Adrenal gland (tissue), 12 donors: ENCODE data around the gene CLCF1. TPM values are rescaled to one million over a fixed set of nuclear protein-coding genes. Genes with fewer than 3 reads are reported as not detected.
"Not testable (repeated sequence)": the region's sequence is repeated elsewhere in the genome, so short reads cannot be mapped to it uniquely, and the experiment has no call there.

Source experiments
- DNase-seq, 7 donors: peaks; one replicate each; pipeline ENCODE4 v3.0.0-alpha.2; 2019 to 2020
- H3K27ac ChIP-seq, 5 donors: fragments of 200-600 bp; sonication (generic) in 4 of 5; 1 replicate in 3 of 5; 2 replicates in 2 of 5; pipeline versions ENCODE4 v1.5.1 to v1.8.0; 2016 to 2020; ENCODE audit warnings: mild to moderate bottlenecking in 1 of 5
- H3K27me3 ChIP-seq: fragments of 200-600 bp; 2 replicates; pipeline ENCODE4 v1.8.0; 2021
- H3K36me3 ChIP-seq, 2 donors: fragments of 200-600 bp; replicated peaks in 1 of 2; 1 replicate in 1 of 2; 2 replicates in 1 of 2; pipeline versions ENCODE4 v1.5.1 to v1.8.0; 2018 to 2022
- H3K4me1 ChIP-seq, 2 donors: fragments of 200-600 bp; replicated peaks in 1 of 2; 1 replicate in 1 of 2; 2 replicates in 1 of 2; pipeline versions ENCODE4 v1.5.1 to v1.8.0; 2018 to 2021
- H3K4me3 ChIP-seq, 4 donors: fragments of 200-600 bp; sonication (generic) in 3 of 4; one replicate each; pipeline ENCODE4 v1.5.1; 2016 to 2018
- H3K9me3 ChIP-seq, 3 donors: fragments of 200-600 bp; sonication (generic) in 1 of 3; replicated peaks in 1 of 3; 1 replicate in 2 of 3; 2 replicates in 1 of 3; pipeline versions ENCODE4 v1.5.1 to v1.8.0; 2016 to 2021
- CTCF ChIP-seq, 6 experiments: fragments of 450-650 bp in 4 of 6; fragments of 200-600 bp in 2 of 6; sonication (generic) in 1 of 6; IDR thresholded peaks; 1 replicate in 5 of 6; 2 replicates in 1 of 6; pipeline versions ENCODE4 v1.5.1 to v1.8.0; 2016 to 2021; ENCODE audit warnings: antibody characterized with exemption in 6 of 6, mild to moderate bottlenecking in 2 of 6, moderate library complexity in 1 of 6
- POLR2A ChIP-seq, 2 donors: fragments of 450-650 bp; IDR thresholded peaks; one replicate each; pipeline ENCODE4 v1.6.1; 2017; ENCODE audit warnings: antibody characterized with exemption in 2 of 2, mild to moderate bottlenecking in 2 of 2, moderate library complexity in 1 of 2
- WGBS, 4 donors: extraction: QIAGEN DNeasy Blood & Tissue Kit in 2 of 4; methylation state at CpG; one replicate each; pipeline versions ENCODE4 v1.1.5 to v1.1.7; 2013 to 2017; 5-methylcytosine and 5-hydroxymethylcytosine counted together
- intact Hi-C, 2 donors: fragments of 100-400 bp; cut with DNase I; formaldehyde crosslinking; loops; one replicate each; pipeline versions ENCODE4 v1.14.1 to v1.15.0; 2022 to 2023
- polyA plus RNA-seq, 3 donors: library from polyadenylated mRNA; stranded (reverse); fragments of 200-250 nt in 2 of 3; fragments of 350-450 nt in 1 of 3; fragmentation: Illumina TruSeq in 1 of 3; extraction: RNeasy Lipid Tissue Mini Kit (QIAGEN cat#74804) in 1 of 3; gene quantifications; one replicate each; pipeline ENCODE4 v1.2.3, GENCODE V29; 2013 to 2014
- total RNA-seq, 9 donors: library from RNA; depleted of rRNA in 4 of 9; stranded (reverse); fragments of >200 nt in 4 of 9; fragments of 120-200 nt in 1 of 9; fragmentation: NEBNext Ultra II Directional in 1 of 9; extraction: Animal tissue kit (Norgen Biotek cat#: 25700) in 1 of 9; gene quantifications; one replicate each; pipeline versions ENCODE4 v1.1.0 to v1.2.4, GENCODE V29; 2013 to 2023
- donor health status: healthy with polysubstance abuse.
- donor health status: Bipolar disorder and iron deficiency.
- donor health status: DM: yes; HTN: yes; CAD: no.
- donor health status: DM: no; HTN: no; CAD: no.
- donor health status: DM: no; HTN: no; CAD: no.
- donor health status: DM: yes; HTN: yes; CAD: no.

Gene CLCF1
- total and polyA plus RNA-seq, 12 donors, result 0.17 to 16.1 (median 3.1) TPM

- Histone ChIP-seq H3K27me3 (no peaks in the 10 kb centered on the region), H3K27ac (no peak overlapping the region), H3K9me3 (no peaks in the 10 kb centered on the region), H3K36me3 (no peaks in the 10 kb centered on the region), H3K4me1 (peaks cover 0 to 12% of the 10 kb centered on the region in 2 donors), H3K4me3 (no peak overlapping the region)
- WGBS, 4 donors, result 90 to 94% (median 90%) methylated on average over 3 of the region's 3 CpGs
- intact Hi-C loops, result no loop called here
- DNase-seq, result no peak
- TF ChIP-seq CTCF (IDR thresholded peaks at IDR 0.05), result no peak
- no peak for TF ChIP-seq POLR2A (IDR thresholded peaks at IDR 0.05)
Observed at GRCh38 chr11:67320011-67320410, 53.4 kb downstream of the CLCF1 start.

DNA sequence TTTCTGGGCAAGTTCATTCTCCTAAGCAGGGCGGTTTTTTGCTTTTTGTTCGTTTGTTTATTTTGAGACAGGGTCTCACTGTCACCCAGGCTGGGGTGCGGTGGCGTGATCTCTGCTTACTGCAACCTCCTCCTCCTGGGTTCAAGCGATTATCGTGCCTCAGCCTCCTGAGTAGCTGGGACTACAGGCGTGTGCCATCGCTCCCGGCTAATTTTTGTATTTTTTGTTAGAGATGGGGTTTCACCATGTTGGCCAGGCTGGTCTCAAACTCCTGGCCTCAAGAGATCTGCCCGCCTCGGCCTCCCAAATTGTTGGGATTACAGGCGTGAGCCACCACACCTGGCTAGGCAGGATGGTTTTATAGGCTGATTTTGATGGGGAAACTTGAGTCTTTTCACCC, 54.5 kb downstream of the CLCF1 start:
- intact Hi-C loops, result loop anchor here in 1 of 2 donors (10.0 kb wide), 1 partner anchor 234 kb away; no protein-coding TSS in a partner anchor
- not testable (repeated sequence) for H3K36me3 ChIP-seq, H3K27ac ChIP-seq, H3K27me3 ChIP-seq, H3K9me3 ChIP-seq, H3K4me3 ChIP-seq
- peaks cover 0 to 12% of the 10 kb centered on the region in 2 donors for H3K4me1 ChIP-seq
- peak in 1 of 7 donors; percentile 46 for DNase-seq
- 90 to 94% (median 91%) methylated on average over 12 of the region's 12 CpGs for WGBS, 4 donors

- intact Hi-C loops, result loop anchor here (2.0 to 10.0 kb wide), 2 partner anchors 51 to 233 kb away; partner anchors contain the start of gene GRK2 (in 2 of the 2)
- Histone ChIP-seq H3K36me3 (no peaks in the 10 kb centered on the region), H3K4me3 (peak overlapping the region; percentile 26 to 90 (median 60)), H3K9me3 (no peaks in the 10 kb centered on the region), H3K27me3 (no peaks in the 10 kb centered on the region), H3K27ac (peak overlapping the region in 2 of 5 donors; percentile 80 to 94), H3K4me1 (peaks cover 0 to 12% of the 10 kb centered on the region in 2 donors)
- TF ChIP-seq POLR2A (IDR thresholded peaks at IDR 0.05) (no peak), CTCF (IDR thresholded peaks at IDR 0.05) (peak in 1 of 6 experiments; percentile 0)
- DNase-seq, result no peak
- WGBS, 4 donors, result 1 to 7% (median 1%) methylated on average over 5 to 53 of the region's 53 CpGs
Observed at GRCh38 chr11:67317888-67318555, 55.4 kb downstream of the CLCF1 start.

DNA sequence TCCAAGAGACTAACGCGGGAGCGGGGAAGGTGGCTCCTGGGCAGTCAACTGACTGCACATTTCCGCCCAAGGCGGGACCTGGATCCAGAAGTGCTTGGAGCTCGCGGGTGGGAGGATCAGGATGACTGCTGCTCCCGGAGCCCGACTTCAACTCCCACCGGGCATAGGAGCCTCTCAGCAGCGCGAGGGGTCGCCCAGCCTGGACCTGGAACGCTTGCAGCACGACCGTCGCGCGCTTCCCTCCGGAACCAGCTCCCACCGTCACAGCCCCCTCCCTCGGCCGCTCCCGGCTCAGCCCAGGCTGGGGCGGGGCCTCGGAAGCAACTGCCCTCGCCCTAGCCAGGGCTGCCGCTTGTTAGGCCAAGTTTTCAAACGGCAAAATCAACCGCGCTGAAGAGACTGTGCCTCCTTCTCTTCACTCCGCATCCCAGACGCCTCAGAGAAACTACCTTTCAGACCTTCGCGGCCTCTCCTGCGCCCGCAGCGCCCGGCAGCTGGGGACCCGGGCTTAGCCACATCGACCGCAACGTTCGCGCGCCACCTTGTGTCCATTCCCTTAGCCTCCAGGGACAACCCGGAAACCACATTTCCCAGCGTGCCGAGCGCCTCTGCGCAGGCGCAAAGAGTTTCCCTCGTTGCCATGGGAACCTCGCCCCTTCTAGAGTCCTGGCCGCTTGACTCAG, 56.1 kb downstream of the CLCF1 start:
- H3K27ac ChIP-seq, result peak overlapping the region; percentile 44 to 94 (median 80)
- DNase-seq, result peak; percentile 95 to 99 (median 97)
- TF ChIP-seq CTCF (IDR thresholded peaks at IDR 0.05) (peak; percentile 81 to 100 (median 98)), POLR2A (IDR thresholded peaks at IDR 0.05) (peak; percentile 34 to 46)
- no peaks in the 10 kb centered on the region for H3K36me3 ChIP-seq
- peak overlapping the region; percentile 26 to 90 (median 60) for H3K4me3 ChIP-seq
- H3K4me1 ChIP-seq, result peaks cover 0 to 12% of the 10 kb centered on the region in 2 donors
- no peaks in the 10 kb centered on the region for H3K9me3 ChIP-seq
- no peaks in the 10 kb centered on the region for H3K27me3 ChIP-seq
- intact Hi-C loops, result loop anchor here (2.0 to 10.0 kb wide), 2 partner anchors 51 to 233 kb away; partner anchors contain the start of gene GRK2 (in 2 of the 2)
- WGBS, 4 donors, result 0 to 1% (median 0%) methylated on average over 21 to 55 of the region's 55 CpGs
